CD4-positive, alpha-beta T cell treated with Interleukin-1 beta for 1 hour (primary cell): Measurements from ENCODE around the gene TOX2.

Experiments
- DNase-seq, 2 donors: peaks; one replicate each; pipeline ENCODE4 v3.0.0-alpha.2; 2020 to 2022

The TOX2 gene

DNA sequence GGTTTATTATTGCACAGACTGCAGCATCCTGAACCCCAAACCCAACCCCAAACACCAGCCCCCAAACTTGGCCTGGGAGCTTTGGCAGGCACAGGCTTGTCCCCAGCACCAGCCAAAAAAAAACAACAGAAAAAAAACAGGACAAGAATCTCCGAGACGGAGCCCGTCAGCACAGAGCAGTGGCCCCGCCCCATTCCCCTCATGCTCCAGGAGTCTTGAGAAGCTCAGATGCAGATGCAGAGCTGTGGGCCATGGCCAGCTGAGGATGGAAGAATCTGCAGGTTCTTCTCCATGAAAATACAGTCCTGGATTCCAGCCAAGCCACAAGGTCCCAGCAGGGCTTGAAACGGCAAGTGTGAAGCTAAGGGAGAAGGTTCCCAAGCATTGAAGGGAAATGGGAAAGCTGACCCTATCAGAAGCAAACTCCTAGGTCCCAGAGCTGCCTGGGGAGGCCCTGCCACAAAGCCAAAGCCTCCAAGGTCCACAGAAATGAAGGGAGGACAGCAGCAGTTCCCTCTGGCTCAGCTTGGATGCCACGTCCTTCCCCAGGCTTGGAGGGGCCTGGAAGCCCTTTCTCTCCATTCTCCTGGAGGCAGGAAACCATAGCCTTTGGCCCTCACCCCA, 197.2 kb downstream of the TOX2 start:
- no peak for DNase-seq

DNA sequence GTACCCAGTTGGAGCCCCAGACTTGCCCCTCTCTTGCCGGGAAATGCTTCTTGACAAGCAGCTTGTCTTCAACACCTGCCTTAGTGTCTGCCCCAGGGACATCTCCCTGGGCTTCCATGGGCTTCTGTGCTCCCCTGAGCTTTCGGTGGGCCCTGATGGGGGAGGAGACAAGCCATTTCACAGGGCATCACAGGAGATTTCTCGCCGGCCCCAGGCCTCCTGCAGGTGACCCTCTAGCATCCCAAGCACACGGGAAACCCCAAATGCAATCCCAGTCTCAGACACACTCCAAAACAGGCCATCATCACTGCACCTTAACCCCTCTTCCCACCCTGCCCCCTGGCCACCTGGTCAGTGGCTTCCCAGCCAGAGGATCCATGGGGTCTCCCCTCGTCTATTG, 197.8 kb downstream of the TOX2 start:
- DNase-seq = no peak

DNA sequence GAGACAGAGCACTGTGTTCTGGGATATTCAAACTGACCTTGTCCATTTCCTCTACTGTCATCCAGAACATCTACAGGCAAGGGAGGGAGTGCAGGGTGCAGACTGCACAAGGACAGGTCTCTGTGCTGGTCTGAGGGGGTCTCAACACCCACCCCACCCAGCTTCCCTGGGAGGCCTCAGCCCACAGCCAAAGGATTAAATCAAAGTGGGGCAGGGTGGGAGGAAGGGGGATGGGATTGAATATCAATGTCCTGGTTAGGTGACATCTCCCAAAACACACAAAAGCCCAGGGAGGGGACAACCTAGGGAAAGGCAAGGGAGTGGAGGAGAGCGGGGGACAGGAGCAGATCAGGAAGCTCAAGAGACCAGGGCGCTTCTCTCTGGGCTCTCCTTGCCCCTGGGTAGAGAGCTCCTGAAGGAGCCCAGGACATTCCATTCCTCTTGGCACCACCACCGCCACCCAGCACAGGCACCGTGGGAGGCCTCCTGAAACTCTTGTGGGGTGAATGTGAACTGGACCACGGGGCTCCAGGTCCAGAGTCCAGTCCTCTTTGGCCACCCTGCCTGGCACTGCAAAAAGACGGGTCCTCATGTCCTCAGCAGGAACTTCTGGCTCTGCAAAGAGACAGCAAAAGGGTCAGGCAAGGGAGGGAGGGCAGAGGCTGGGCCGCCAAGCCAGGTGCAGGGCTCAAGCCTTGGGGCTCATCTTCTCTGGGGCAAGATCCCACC, 198.4 kb downstream of the TOX2 start:
- no peak for DNase-seq

DNA sequence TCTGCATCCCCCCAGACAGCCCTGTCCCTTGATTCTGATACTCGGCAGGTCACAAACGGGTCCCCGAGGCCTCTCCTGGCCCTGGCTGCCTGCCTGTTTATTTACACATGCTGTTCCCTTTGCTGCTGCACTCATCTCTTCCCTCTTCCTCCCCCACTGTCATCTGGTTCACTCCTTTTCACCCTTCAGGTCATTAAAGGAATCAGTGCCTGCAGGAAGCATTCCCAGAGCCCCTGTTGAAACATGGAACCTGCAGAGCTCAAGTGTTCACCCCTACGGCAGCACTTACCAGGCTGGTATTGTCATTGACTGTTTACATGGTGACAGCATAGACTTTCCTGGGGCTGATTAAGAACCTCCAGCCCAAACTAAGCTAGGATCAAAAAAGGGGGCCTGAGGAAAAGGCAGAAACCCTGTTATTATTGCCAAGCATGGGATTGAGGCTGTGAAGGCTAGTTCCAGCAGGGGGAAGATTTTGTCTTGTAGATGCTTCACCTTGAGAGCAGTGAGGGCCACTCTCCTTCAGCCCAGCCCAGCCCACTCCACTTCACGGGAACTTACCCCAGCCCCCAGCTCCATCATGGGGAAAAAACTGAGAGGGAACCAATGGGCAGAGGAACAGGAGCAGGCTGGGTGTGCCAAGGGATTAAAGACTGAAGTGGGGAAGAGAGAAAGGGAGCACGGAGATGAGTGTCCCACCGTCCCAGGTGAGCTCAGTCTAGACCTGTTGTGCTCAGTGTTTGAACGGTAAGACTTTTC, 199.1 kb downstream of the TOX2 start:
- DNase-seq = no peak

DNA sequence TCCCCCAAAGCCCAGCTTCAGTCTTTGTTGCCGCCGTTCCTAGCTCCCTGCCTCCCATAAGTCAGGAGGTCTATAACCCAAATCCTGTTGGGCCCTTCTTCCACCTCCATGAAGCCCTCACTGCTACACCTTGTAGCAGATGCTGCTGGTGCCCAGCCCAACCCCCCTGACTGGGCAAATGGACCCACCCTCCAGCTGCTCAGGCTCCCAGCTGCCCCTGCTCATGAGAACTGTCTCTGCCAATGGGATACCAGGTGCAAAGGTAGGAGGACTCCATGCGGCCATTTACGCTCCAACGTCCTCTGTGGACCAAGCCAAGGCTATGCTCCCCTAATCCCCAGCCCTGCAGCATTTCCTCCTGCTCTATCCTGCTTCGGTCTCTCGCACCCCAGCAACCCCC, 200.5 kb downstream of the TOX2 start:
- no peak for DNase-seq

DNA sequence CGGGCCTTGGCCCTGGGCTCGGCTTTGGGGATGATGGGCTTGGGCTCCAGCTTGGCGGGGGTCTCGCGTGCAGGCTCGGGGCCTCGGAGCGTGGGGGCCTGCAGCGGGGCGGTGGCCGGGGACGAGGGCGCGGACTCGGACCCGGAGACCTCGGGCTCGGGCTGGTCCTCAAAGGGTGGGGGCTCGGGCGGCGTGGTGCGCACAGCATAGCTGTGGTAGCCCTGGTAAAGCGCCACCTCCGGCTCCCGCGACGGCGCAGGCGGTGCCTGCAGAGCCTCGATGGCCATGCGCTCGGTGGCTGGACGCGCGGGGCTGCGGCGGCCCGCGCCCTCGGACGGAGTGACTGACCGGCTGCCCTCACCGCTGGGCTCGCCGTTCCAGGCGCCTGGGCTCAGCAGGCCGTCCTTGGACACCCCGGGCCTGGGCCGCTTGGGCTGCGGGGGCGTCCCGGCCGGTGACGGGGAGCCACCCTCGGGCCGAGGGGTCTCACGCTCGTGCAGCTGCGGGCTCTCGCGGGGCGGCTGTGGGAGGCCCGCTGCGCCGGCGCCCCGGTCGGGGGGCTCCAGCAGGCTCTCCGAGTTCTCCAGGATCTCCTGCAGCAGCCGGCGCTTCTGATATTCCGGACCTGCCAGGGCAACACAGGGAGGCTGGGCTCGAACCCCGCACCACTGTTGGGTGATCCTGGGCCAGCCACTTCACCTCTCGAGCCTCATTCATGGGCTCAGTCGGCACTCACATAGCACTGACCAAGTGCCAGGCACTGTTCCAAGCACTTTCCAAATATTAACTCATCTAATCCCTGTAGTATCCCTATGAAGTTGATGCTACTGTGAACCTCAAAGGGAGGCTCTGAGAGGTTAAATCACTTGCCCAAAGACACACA, 201.4 kb downstream of the TOX2 start:
- no peak for DNase-seq

DNA sequence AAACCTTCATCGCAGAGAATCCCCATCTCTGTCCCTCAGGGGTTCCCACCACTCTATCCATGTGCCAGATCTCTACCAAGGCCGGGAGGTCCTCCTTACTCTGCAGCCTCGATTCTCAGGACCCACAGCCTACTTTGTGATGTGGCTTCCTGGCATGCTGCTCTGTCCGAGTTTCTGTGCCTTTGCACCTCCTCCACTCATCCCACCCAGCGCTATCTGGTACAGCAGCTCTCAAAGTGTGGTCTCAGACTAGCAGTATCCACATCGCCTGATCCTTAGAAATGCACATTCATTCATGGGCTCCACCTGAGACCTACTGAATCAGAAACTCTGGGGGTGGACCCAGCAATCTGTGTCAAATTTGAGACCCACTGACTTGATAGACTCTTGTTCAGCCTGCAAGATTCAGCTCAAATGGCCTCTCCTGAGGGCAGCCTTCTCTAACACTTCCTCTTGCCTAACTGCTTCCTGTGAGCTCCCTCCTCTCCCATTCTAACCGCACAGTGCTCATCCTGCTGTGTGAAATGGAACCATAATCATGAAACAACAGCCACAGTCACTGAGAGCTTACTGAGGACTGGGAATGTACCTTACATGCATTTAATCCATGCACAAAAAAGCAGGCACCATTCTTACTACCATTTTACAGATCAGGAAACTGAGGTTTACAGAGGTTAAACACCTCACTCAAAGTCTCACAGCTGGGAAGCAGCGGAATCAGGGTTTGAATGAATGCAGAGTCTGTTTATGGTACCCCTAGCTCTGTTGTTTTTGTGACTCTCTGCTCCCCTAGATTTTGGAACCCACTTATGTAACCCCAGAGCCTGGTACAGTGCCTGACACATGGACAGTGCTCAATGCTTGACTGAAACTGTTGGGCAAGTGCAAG, 202.9 kb downstream of the TOX2 start:
- no peak for DNase-seq

DNA sequence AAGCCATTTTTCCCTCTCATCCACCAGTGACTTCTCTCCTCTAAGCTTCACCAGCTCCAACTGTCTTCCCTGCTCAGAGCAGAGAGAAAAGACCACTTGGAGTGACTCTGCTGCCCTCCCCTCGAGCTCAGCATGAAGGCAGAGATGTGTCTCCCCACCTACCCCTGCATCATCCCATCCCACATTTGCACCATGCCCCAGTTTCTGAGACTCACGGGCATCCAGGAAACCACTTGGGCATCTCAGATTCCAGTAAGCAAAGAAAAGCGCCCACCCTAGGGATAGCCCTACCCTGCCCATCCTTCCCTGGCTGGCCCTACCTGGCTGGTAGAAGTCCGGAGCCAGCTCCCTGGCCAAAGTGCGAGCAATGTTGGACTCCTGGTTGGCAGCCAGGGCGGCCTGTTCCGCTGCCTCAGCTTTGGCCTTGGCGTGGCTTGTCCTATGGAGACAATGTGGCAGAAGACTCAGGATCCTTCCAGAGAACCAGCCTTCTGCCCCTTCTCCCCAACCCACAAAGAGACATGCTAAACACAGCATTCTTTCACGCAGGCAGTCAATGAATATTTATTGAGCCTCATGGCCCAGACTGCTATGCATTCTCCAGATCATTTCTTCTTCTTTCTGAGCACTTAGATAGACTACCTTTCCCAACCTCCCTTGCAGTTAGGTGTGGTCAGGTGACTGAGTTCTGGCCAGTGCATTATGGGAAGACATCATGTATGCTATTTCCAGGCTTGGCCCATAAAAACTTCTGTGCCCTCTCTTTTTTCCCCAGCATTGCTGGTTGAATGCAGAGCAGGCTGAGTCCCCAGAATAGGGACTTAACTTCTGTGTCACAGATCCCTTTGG, 203.8 kb downstream of the TOX2 start:
- no peak for DNase-seq
